Ishikawa (cell line): Measurements from ENCODE around the gene COMMD10.

Experiments used
- CEBPB ChIP-seq: IDR thresholded peaks from 2 replicates; pipeline ENCODE4 v1.6.1; 2012
- CREB1 ChIP-seq: IDR thresholded peaks from 2 replicates; pipeline ENCODE4 v1.6.1; 2012; ENCODE audit warnings: low read depth
- EGR1 ChIP-seq: IDR thresholded peaks from 2 replicates; pipeline ENCODE4 v1.6.1; 2012
- EP300 ChIP-seq: IDR thresholded peaks from 2 replicates; pipeline ENCODE4 v1.6.1; 2012; ENCODE audit warnings: borderline replicate concordance
- FOXM1 ChIP-seq: IDR thresholded peaks from 2 replicates; pipeline ENCODE4 v1.6.1; 2012; ENCODE audit warnings: low read depth, borderline replicate concordance
- NFIC ChIP-seq: IDR thresholded peaks from 2 replicates; pipeline ENCODE4 v1.6.1; 2012
- RAD21 ChIP-seq: IDR thresholded peaks from 2 replicates; pipeline ENCODE4 v1.6.1; 2012; ENCODE audit warnings: low read depth
- TAF1 ChIP-seq: IDR thresholded peaks from 2 replicates; pipeline ENCODE4 v1.6.1; 2012; ENCODE audit warnings: low read depth, mild to moderate bottlenecking
- TCF12 ChIP-seq: IDR thresholded peaks from 2 replicates; pipeline ENCODE4 v1.6.1; 2012; ENCODE audit warnings: low read depth
- TEAD4 ChIP-seq: IDR thresholded peaks from 2 replicates; pipeline ENCODE4 v1.6.1; 2012
- YY1 ChIP-seq: IDR thresholded peaks from 2 replicates; pipeline ENCODE4 v1.6.1; 2012; ENCODE audit warnings: low read depth
- ZBTB7A ChIP-seq: IDR thresholded peaks from 2 replicates; pipeline ENCODE4 v1.6.1; 2012; ENCODE audit warnings: low read depth
- TF ChIP-seq, protein P1 (sequence below): IDR thresholded peaks from 2 replicates; pipeline ENCODE4 v1.6.1; 2012; ENCODE audit warnings: low read depth, mild to moderate bottlenecking
- TF ChIP-seq, protein P2 (sequence below): IDR thresholded peaks from 2 replicates; pipeline ENCODE4 v1.6.1; 2012
- TF ChIP-seq, protein P3 (sequence below): IDR thresholded peaks from 2 replicates; pipeline ENCODE4 v1.6.1; 2012

COMMD10 gene

DNA sequence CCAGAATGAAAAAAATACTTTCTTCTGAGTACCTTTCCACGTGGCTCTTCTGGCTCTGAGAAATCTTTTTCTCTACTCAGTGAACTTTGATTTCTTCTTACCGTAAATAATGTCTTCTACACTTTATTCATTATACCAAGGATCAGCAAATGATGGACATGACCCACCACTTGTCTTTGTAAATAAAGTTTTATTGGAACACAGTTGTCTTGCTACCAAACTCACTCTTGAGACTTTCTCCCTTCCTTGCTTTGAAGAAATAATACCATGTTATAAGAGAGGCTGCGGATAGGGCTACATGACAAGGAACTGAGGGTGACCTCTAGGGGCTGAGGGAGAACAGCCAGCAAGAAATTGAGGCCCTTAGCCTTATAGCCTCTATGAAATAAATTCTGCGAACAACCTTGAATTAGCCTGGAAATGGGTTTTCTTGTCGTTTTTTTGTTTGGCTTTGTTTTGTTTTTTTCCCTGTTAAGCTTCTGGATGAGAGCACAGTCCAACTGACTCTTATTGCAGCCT lies 212.5 kb downstream of the COMMD10 start:
- TF ChIP-seq TCF12, result no peak
- no peak for TF ChIP-seq NFIC
- TF ChIP-seq CEBPB, result no peak
- TF ChIP-seq TEAD4, result no peak
- no peak for TF ChIP-seq EGR1
- TF ChIP-seq EP300, result no peak
- TF ChIP-seq FOXM1, result no peak
- TF ChIP-seq RAD21, result no peak

DNA sequence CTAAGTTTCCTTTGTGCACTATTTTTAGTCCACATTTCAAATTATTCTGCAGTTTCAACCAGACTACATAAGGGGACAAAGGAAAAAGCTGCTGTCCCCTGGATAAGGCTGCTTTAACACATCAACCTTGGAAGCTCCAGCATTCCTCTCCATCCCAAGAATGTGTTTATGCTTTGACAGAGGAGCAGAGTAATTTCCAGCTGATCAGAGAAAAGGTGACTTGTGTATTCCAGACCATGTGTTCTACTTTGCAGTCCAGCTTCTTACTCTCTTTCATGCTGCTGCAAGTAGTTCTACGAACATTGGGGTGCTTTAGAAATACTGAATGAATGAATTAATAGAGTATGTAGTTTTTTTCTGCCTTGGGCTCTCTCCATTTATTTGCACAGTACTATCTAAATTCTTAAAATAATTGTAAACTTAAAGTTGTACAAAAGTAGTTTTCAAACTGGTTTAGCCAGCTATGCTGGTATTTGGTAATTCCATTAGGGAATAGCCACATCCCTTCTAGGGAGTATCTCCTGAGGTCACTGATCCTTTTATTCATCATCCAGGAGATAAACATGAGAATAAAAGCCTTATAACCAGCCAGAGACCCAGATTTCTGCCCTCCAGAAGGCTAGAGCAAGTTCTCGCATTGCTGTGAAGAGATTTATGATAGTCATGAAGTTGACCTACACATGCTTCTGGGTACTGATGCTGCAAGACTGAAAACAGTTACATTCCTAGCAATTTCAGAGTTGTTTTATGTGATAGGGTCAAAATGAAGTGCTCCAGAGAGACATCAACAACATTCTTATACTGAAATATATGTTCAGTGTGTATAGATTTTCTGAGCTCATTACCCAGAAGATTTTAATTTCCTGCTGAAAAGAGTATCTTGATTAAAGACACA lies 215.2 kb downstream of the COMMD10 start:
- TF ChIP-seq TCF12, result no peak
- no peak for TF ChIP-seq ZBTB7A
- no peak for TF ChIP-seq RAD21
- no peak for TF ChIP-seq EP300
- no peak for TF ChIP-seq TAF1
- TF ChIP-seq EGR1, result no peak
- TF ChIP-seq FOXM1, result no peak
- TF ChIP-seq YY1, result no peak
- no peak for TF ChIP-seq NFIC
- no peak for TF ChIP-seq TEAD4
- TF ChIP-seq, protein P1, sequence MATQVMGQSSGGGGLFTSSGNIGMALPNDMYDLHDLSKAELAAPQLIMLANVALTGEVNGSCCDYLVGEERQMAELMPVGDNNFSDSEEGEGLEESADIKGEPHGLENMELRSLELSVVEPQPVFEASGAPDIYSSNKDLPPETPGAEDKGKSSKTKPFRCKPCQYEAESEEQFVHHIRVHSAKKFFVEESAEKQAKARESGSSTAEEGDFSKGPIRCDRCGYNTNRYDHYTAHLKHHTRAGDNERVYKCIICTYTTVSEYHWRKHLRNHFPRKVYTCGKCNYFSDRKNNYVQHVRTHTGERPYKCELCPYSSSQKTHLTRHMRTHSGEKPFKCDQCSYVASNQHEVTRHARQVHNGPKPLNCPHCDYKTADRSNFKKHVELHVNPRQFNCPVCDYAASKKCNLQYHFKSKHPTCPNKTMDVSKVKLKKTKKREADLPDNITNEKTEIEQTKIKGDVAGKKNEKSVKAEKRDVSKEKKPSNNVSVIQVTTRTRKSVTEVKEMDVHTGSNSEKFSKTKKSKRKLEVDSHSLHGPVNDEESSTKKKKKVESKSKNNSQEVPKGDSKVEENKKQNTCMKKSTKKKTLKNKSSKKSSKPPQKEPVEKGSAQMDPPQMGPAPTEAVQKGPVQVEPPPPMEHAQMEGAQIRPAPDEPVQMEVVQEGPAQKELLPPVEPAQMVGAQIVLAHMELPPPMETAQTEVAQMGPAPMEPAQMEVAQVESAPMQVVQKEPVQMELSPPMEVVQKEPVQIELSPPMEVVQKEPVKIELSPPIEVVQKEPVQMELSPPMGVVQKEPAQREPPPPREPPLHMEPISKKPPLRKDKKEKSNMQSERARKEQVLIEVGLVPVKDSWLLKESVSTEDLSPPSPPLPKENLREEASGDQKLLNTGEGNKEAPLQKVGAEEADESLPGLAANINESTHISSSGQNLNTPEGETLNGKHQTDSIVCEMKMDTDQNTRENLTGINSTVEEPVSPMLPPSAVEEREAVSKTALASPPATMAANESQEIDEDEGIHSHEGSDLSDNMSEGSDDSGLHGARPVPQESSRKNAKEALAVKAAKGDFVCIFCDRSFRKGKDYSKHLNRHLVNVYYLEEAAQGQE, result no peak
- TF ChIP-seq, protein P2, sequence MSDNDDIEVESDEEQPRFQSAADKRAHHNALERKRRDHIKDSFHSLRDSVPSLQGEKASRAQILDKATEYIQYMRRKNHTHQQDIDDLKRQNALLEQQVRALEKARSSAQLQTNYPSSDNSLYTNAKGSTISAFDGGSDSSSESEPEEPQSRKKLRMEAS, result no peak
- TF ChIP-seq, protein P3, sequence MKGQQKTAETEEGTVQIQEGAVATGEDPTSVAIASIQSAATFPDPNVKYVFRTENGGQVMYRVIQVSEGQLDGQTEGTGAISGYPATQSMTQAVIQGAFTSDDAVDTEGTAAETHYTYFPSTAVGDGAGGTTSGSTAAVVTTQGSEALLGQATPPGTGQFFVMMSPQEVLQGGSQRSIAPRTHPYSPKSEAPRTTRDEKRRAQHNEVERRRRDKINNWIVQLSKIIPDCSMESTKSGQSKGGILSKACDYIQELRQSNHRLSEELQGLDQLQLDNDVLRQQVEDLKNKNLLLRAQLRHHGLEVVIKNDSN, result no peak
- no peak for TF ChIP-seq CREB1
- no peak for TF ChIP-seq CEBPB

DNA sequence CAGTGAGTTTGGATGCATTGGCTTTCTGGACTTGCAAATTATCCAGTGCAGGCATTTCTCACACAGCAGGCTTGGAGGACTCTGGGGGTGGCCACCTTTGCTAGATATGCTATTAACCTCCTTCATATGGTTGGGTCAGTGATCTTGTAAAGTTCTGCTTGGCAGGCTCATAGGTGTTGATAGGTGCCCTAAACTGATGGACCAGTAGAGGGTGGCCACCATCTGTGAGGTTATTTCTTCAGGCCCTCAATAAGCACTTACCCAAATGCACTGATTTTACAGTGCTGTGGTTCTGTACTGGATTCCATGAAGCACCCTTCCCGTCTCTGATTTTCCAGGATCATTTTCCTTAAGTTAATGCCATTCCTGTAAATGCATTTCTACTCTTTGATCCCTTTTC lies 216.3 kb downstream of the COMMD10 start:
- TF ChIP-seq FOXM1 (no peak), CREB1 (no peak), NFIC (no peak), RAD21 (no peak)

DNA sequence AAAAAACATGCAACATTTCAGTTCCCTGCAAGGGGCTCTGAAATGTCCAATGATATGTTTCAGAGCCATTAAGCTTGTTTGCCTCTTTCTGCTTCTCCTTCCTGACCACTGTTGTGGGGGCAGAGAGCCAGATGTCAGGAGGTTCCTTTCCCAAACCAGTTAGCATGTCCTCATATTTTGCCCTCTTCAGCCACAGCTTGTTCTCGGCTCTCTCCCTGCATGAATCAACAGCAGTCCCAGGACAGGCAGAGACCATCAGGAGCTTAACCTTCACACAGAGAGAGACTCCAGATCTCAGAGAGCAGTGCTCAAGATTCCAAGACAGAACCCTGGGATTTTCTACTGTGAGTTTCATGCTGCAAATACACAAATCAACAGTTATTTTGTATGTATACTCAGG lies 218.5 kb downstream of the COMMD10 start:
- TF ChIP-seq TCF12 (no peak), RAD21 (no peak), ZBTB7A (no peak), CREB1 (no peak), EP300 (no peak), TAF1 (no peak), FOXM1 (no peak), TEAD4 (no peak), YY1 (no peak), EGR1 (no peak), CEBPB (no peak)
- TF ChIP-seq, protein P2, result no peak

DNA sequence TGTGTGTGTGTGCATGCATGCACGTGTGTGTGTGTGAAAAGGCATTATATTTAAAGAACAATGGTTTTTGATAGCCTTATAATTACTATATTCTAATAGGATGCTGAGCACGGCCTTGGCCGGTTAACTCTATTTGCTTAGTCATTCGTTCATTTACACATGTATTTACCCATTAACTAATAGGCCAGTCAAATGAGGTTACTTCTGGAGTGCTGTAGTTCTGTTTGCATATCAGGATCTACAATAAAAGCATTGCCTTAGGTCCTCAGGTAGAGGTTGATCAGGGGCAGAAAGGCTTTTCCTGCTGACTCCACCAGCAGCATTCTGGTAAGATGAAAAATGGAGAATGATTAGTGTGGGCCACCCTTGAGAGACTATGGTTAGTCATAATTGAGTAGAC lies 219.0 kb downstream of the COMMD10 start:
- no peak for TF ChIP-seq RAD21
- no peak for TF ChIP-seq TAF1
- TF ChIP-seq TEAD4, result no peak
- TF ChIP-seq, protein P3, result no peak
- TF ChIP-seq CEBPB, result no peak
- TF ChIP-seq EGR1, result no peak
- TF ChIP-seq, protein P2, result no peak
- no peak for TF ChIP-seq ZBTB7A
- TF ChIP-seq YY1, result no peak
- TF ChIP-seq FOXM1, result no peak
- no peak for TF ChIP-seq NFIC
- TF ChIP-seq CREB1, result no peak
- TF ChIP-seq EP300, result no peak
- no peak for TF ChIP-seq TCF12
- TF ChIP-seq, protein P1, result no peak
